SJSA1 (cell line): Measurements from ENCODE around the gene PNPLA7. TPM values are rescaled to one million over a fixed set of nuclear protein-coding genes. Genes with fewer than 3 reads are reported as not detected.

Source experiments
- DNase-seq, 2 experiments: peaks; one replicate each; pipeline ENCODE4 v3.0.0-alpha.2; 2015 to 2020; ENCODE audit warnings: low spot score in 2 of 2, low read depth in 1 of 2
- H3K27ac ChIP-seq: fragments of 250-450 bp; sonication (Bioruptor Pico); 2 replicates; pipeline ENCODE4 v1.5.1; 2020; ENCODE audit warnings: mild to moderate bottlenecking, moderate library complexity
- H3K27me3 ChIP-seq: fragments of 250-450 bp; sonication (Bioruptor Pico); replicated peaks from 2 replicates; pipeline ENCODE4 v1.5.1; 2020; ENCODE audit warnings: mild to moderate bottlenecking, moderate library complexity
- H3K36me3 ChIP-seq: fragments of 250-450 bp; sonication (Bioruptor Pico); 2 replicates; pipeline ENCODE4 v1.5.1; 2020; ENCODE audit warnings: mild to moderate bottlenecking
- H3K4me1 ChIP-seq: fragments of 250-450 bp; sonication (Bioruptor Pico); replicated peaks from 2 replicates; pipeline ENCODE4 v1.6.1; 2021; ENCODE audit warnings: mild to moderate bottlenecking
- H3K4me3 ChIP-seq: fragments of 250-450 bp; sonication (Bioruptor Pico); 2 replicates; pipeline ENCODE4 v1.5.1; 2020; ENCODE audit warnings: mild to moderate bottlenecking
- H3K9me3 ChIP-seq: fragments of 250-450 bp; sonication (Bioruptor Pico); replicated peaks from 2 replicates; pipeline ENCODE4 v1.5.1; 2020; ENCODE audit warnings: mild to moderate bottlenecking
- total RNA-seq: library from RNA; depleted of rRNA; stranded (reverse); fragments of >200 nt; shearing (Covaris generic); gene quantifications from 2 replicates; pipeline ENCODE4 v1.2.3, GENCODE V29; 2014

Gene PNPLA7
- total RNA-seq, 1 experiment from 2014 or later = 0.05 TPM

- H3K4me3 ChIP-seq = no peak overlapping the region
- DNase-seq = no peak
- H3K9me3 ChIP-seq = peaks cover 6% of the 10 kb centered on the region; the same call in 1 of the 2 replicates
- H3K36me3 ChIP-seq = peaks cover 19% of the 10 kb centered on the region
- H3K4me1 ChIP-seq = peaks cover 35% of the 10 kb centered on the region
- no peak overlapping the region for H3K27ac ChIP-seq
- H3K27me3 ChIP-seq = no peaks in the 10 kb centered on the region
Measured at GRCh38 chr9:137461316-137461662, 88.9 kb downstream of the PNPLA7 start.

DNA sequence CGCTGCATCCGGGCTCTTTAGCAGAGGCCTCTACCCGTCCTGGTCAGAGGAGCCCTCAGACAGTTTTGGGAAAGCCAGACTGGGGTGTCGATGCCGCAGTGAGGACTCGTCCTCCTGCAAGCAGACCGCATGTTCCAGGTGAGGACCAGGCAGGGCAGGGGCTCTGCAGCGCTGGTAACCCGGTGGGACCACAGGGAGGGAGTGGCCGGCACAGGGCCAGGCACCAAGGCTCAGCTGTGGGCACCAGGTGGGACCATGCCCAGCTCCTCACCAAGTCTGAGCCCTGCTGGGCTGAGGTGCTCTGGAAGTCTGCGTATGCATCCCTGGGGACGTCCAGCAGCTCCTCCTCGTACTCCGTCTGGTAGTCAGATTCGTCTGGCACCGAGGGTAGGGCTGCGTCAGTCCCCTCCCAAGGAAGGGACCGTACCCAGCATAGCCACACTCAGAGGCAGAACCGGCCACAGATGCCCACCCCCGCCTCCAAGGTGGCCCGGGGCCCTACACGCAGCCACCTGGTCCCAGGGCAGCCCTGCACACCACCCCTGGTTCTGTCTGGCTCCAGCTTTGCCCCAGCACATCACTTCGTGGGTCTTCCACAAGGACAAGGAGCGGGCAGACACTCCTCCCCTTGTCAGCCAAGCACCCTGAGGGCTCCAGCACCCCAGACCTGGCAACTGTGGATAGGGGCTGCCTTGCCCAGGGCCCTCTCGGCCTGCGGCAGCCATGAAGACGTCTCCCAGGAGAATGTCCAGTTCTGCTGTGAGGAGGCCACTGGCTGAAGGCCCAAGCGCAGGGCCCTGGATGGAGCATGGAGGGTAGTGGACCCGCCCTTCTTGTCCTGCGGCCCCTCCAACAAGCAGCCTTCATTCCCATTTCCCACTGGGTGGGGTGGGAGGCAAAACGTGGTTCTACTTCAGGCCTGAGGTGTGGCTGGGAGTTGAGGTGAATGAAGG is 89.6 kb downstream of the PNPLA7 start:
- Histone ChIP-seq H3K27ac (no peak overlapping the region), H3K36me3 (peaks cover 25% of the 10 kb centered on the region), H3K4me3 (no peak overlapping the region), H3K4me1 (peaks cover 42% of the 10 kb centered on the region), H3K27me3 (no peaks in the 10 kb centered on the region), H3K9me3 (peaks cover 6% of the 10 kb centered on the region; the same call in 1 of the 2 replicates)
- no peak for DNase-seq

DNA sequence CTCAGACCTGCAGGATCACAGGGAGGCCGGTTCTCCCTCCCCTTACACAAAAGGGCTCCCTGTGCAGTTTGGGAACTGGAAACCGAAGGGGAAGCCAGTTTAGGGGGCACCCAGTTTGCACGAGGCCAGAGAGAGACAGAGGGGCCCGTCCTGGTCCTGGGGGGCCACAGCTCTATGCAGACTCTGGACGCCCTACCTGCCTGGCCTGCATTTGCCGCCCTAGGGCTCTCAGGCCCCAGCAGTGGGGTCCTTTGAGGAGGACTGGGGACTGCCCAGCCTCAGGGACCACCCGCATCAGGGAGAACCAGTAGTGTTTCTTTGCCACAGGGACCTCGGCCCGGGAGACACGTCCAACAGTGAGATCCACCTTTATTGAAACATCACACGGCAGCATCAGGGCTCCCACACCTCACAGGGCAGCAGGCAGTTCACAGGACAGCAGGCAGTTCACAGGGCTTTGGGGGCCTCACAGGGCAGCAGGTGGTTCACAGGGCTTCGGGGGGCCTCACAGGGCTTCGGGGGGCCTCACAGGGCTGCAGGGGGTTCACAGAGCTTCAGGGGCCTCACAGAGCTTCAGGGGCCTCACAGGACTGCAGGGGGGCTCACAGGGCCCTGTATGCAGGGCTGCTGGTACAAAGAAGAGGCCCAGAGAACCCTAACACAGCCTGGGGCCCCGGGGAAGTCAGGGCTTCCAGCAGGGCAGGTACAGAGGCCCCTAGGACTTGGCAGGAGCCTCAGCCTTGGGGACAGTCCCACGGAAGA is 90.4 kb downstream of the PNPLA7 start:
- Histone ChIP-seq H3K36me3 (peaks cover 34% of the 10 kb centered on the region), H3K27me3 (no peaks in the 10 kb centered on the region), H3K27ac (peak overlapping the region; percentile 50), H3K4me1 (peaks cover 45% of the 10 kb centered on the region), H3K9me3 (peaks cover 6% of the 10 kb centered on the region; the same call in 1 of the 2 replicates), H3K4me3 (peak overlapping the region; percentile 84)
- DNase-seq = no peak

DNA sequence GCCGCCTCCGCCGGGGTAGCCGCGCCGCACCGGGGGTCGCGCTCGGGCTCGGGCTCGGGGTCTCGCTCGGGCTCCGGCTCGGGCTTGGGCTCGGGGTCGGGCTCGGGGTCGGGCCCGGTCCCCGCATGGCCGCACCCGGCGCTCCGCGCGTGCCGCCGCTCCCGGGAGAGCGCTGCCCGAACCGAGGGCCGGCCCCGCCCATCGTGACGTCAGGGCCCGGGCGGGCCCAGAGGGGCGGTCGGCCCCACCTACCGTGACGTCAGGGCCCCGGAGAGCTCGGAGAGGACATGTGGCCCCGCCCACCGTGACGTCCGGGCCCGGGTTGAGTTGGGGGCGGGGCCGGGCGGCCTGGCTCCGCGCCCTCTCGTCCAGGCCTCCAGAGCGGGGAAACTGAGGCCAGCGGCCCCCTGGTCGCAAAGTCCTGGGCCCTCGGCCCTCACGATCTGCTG is 91.0 kb downstream of the PNPLA7 start, which contains the start of gene NSMF:
TSS of gene NSMF (minus strand) at position 183 of the 449 bp plus-strand sequence. CDS start 232 bp downstream, outside the sequence.
- Histone ChIP-seq H3K9me3 (peaks cover 6% of the 10 kb centered on the region; the same call in 1 of the 2 replicates), H3K4me1 (peaks cover 45% of the 10 kb centered on the region), H3K27ac (peak within 1 kb of the TSS; percentile 50), H3K27me3 (no peaks in the 10 kb centered on the region), H3K36me3 (peaks cover 37% of the 10 kb centered on the region), H3K4me3 (peak within 1 kb of the TSS; percentile 84)
- peak; percentile 82 to 91 for DNase-seq

- H3K27me3 ChIP-seq = no peaks in the 10 kb centered on the region
- peaks cover 6% of the 10 kb centered on the region; the same call in 1 of the 2 replicates for H3K9me3 ChIP-seq
- peaks cover 40% of the 10 kb centered on the region for H3K36me3 ChIP-seq
- H3K4me1 ChIP-seq = peaks cover 45% of the 10 kb centered on the region
- H3K27ac ChIP-seq = peak overlapping the region; percentile 47
- H3K4me3 ChIP-seq = peak overlapping the region; percentile 84
- no peak for DNase-seq
Measured at GRCh38 chr9:137458194-137459151, 91.7 kb downstream of the PNPLA7 start.

DNA sequence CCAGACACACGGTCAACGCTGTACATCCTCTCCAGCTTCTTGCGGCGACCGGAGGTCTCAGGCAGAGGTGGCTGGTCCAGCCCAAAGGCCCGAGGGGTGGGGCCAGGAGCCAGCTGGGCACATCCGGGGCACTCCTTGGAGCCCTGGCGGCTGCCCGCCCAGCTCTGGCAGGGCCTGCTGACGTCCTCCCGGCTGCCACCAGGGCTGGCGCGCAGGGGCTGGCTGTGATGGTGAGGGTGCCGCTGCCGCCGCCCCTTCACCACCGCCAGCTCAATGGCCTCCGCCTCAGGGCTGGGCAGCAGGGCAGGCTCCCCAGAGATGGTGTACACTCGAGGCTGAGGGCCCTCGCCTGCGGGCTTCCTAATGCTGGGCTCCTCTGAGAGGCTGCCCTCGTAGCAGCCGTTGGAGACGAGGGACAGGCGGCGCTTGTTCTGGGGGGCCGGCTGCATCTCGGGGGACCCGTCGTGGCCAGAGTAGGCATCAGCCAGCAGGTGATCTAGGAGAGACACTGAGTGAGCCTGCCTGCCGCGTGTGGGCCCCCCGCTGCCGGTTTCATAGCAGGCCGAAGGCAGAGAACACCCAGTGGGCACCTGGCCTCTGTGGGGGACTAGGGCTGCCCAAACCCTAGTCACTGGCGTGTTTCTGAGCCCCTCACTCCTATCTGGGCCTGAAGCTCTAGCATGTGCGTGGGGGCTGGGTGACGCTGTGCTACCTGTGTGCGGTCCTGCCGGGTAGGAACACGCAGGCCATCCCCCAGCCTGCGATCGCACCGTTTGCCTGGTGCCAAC is 92.6 kb downstream of the PNPLA7 start:
- peaks cover 45% of the 10 kb centered on the region for H3K4me1 ChIP-seq
- peak overlapping the region; percentile 84; the same call in 1 of the 2 replicates for H3K4me3 ChIP-seq
- H3K27ac ChIP-seq = no peak overlapping the region
- DNase-seq = no peak
- H3K36me3 ChIP-seq = peaks cover 48% of the 10 kb centered on the region
- H3K27me3 ChIP-seq = no peaks in the 10 kb centered on the region
- H3K9me3 ChIP-seq = peaks cover 6% of the 10 kb centered on the region; the same call in 1 of the 2 replicates

DNA sequence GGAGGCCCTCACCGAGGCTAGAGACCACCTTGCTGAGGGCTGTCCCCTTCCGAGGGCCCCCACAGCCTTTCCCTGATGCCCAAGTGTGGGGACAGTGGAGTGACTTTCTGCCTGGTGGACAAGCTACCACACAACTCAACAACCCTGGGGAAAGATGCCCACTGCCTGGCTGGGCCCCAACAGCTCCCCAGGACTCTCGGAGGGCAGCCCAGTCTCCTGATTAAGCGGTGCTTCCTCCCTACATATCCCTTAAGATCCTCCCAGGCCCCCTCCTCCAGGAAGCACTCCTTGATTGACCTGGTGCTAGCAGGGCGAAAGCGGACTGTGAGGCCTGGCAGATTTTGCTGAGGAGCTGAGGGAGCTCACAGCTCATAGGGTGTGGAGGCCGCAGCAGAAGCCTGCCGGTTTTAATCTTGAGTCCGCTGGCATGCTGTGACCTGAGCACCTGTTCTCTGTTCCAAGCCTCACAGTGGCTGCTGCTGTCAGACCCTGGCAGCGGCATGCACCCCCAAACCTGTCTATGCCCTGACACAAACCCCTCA is 93.3 kb downstream of the PNPLA7 start:
- Histone ChIP-seq H3K4me3 (no peak overlapping the region), H3K36me3 (peaks cover 51% of the 10 kb centered on the region), H3K9me3 (peaks cover 6% of the 10 kb centered on the region; the same call in 1 of the 2 replicates), H3K4me1 (peaks cover 45% of the 10 kb centered on the region), H3K27me3 (no peaks in the 10 kb centered on the region), H3K27ac (peak overlapping the region; percentile 35)
- no peak for DNase-seq

DNA sequence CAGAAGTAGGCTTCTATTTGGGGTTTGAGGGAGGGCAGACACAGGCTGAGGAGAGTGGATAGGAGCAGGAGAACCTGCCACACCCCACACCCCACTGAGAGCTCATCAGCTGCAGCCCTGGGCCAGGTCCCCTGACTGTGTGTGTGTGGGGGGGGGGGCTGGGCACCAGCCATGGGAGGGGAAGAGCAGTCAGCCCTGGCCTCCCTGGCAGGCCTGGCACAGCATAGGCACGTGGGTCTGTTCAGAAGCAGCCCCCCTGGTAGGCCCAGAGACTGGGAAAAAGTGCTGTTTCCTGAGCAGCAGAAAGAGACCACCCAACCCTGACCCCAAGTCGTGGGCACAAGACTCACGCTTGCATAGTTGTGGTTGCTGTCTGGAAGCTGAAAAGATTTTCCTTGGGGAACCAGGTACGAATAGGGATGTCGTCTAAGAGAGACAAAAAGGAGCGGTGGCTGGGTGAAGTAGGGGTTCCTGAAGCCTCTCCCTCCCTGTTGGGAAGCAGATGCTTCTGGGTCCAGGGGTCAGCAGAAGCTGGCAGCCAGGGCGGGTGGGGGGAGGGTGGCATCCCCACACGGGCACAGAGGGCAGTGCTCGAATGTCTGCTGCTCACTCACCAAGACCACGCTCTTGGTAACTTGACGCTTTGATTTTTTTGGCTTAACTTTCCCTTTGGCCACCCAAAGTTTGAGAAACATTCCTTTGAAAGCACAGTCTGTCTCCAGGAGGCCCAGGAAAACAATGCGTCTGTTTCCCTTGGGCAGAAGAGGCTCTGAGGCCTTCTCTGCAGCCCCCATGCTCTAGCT is 93.9 kb downstream of the PNPLA7 start:
- no peak overlapping the region for H3K4me3 ChIP-seq
- H3K9me3 ChIP-seq = peaks cover 6% of the 10 kb centered on the region; the same call in 1 of the 2 replicates
- H3K27ac ChIP-seq = peak overlapping the region; percentile 35
- peaks cover 45% of the 10 kb centered on the region for H3K4me1 ChIP-seq
- no peaks in the 10 kb centered on the region for H3K27me3 ChIP-seq
- peaks cover 51% of the 10 kb centered on the region for H3K36me3 ChIP-seq
- peak in 1 of 2 experiments; percentile 39 for DNase-seq

- DNase-seq = no peak
- peaks cover 45% of the 10 kb centered on the region for H3K4me1 ChIP-seq
- no peak overlapping the region for H3K4me3 ChIP-seq
- H3K36me3 ChIP-seq = peaks cover 51% of the 10 kb centered on the region
- no peaks in the 10 kb centered on the region for H3K27me3 ChIP-seq
- H3K9me3 ChIP-seq = peaks cover 6% of the 10 kb centered on the region; the same call in 1 of the 2 replicates
- no peak overlapping the region for H3K27ac ChIP-seq
Measured at GRCh38 chr9:137455359-137455991, 94.7 kb downstream of the PNPLA7 start.

DNA sequence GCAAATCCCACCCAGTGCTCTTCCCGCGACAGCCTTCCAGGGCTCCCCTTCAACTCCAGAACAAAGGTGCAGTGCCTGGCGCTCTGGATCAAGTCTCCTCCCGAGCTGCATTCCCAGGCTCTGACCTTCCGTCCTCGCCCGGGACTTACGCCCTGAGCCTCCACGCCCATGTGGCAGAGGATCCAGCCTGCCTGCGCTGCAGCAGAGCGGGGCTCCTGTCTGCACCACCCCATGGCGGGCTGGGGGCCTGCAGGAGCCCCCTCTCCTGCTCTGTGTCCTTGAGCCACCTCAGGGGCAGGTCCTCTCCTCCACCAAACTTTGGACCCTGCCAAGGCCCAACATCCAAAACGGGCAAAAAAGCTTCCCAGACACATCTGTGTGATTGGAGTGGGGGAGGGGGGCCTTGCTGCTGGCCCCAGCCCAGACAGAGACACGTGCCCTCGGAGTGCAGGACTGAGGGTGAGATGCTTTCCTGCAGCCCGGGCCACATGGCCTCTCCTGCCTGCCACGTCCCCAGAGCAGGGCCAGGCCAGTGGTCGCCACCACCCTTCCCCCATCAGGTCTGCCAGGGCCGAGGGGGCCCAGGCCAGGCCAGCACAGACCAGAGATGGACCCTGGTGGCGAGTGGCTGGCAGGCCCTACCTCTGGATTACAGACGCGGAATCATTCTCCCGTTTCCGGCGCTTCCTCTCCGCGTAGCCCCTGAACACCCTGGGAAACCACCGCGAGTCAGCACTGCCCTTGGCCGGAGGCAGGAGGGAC is 95.4 kb downstream of the PNPLA7 start:
- Histone ChIP-seq H3K27me3 (no peaks in the 10 kb centered on the region), H3K4me3 (no peak overlapping the region), H3K36me3 (peaks cover 53% of the 10 kb centered on the region), H3K27ac (no peak overlapping the region), H3K4me1 (peaks cover 44% of the 10 kb centered on the region), H3K9me3 (peaks cover 6% of the 10 kb centered on the region; the same call in 1 of the 2 replicates)
- DNase-seq = no peak
